T-helper 1 cell treated with Interleukin-12 subunit alpha and Interleukin-12 subunit beta and Interleukin-4 antibody, amounts not matched to agents 30 μg/mL and 1 μg/mL, for 36 hours (primary cell): ENCODE data around the gene FAM210B.
"Not testable (repeated sequence)": the region's sequence is repeated elsewhere in the genome, so short reads cannot be mapped to it uniquely, and the experiment has no call there.

Source experiments
- H3K27ac Mint-ChIP-seq: one replicate; pipeline ENCODE4 v1.8.0; 2021; ENCODE audit warnings: mild to moderate bottlenecking, mixed read lengths
- H3K27me3 Mint-ChIP-seq: one replicate; pipeline ENCODE4 v1.8.0; 2021; ENCODE audit warnings: low read depth, mixed read lengths
- H3K36me3 Mint-ChIP-seq: one replicate; pipeline ENCODE4 v1.8.0; 2021; ENCODE audit warnings: low read depth, mixed read lengths
- H3K4me1 Mint-ChIP-seq: one replicate; pipeline ENCODE4 v1.8.0; 2021; ENCODE audit warnings: low read depth, mixed read lengths
- H3K4me3 Mint-ChIP-seq: one replicate; pipeline ENCODE4 v1.8.0; 2021; ENCODE audit warnings: mild to moderate bottlenecking, moderate library complexity, mixed read lengths
- H3K9me3 Mint-ChIP-seq: one replicate; pipeline ENCODE4 v1.8.0; 2021; ENCODE audit warnings: mixed read lengths

FAM210B gene

DNA sequence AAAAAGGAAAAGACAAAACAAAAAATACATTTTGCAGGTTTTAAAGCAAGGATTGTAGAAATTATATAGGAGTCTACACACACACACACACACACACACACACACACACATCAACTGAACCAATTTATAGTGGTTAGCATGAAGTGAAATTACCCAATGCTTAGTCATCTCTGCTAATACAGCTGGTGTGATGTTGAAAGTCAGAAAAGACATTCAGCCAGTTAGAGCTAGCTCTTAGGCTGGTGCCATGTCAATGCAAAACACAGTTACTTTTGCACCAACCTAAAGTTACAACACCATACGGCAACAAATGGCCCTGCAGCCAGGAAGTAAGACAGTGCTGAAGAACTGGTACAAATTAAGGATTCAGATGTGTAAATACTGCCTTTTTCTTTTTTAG lies 15.2 kb downstream of the FAM210B start:
- Mint-ChIP-seq H3K4me3 (no peak overlapping the region), H3K27ac (peak overlapping the region; percentile 80), H3K9me3 (no peaks in the 10 kb centered on the region), H3K4me1 (peaks cover 35% of the 10 kb centered on the region), H3K36me3 (peaks cover 56% of the 10 kb centered on the region), H3K27me3 (no peaks in the 10 kb centered on the region)

DNA sequence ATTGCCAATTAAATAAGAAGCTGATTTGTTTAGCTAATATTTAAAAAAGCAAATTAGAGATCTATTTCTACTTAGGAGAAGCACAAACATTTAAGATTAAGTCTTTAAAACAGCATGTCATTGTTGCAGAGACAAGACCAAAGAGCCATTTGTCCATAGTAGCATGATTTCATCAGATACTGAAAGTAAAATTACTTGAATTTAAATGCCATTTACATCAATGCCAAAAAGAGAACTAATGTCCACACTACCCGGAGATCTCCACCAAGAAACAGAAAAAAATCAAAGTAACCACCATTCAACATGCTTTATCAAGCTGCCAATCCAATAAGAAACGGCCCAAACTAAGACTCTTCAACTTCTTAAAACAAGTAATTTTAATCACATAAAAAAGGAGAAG lies 17.6 kb downstream of the FAM210B start:
- Mint-ChIP-seq H3K9me3 (no peaks in the 10 kb centered on the region), H3K27ac (peak overlapping the region; percentile 47), H3K27me3 (no peaks in the 10 kb centered on the region), H3K4me1 (peaks cover 47% of the 10 kb centered on the region), H3K4me3 (no peak overlapping the region), H3K36me3 (peaks cover 47% of the 10 kb centered on the region)

DNA sequence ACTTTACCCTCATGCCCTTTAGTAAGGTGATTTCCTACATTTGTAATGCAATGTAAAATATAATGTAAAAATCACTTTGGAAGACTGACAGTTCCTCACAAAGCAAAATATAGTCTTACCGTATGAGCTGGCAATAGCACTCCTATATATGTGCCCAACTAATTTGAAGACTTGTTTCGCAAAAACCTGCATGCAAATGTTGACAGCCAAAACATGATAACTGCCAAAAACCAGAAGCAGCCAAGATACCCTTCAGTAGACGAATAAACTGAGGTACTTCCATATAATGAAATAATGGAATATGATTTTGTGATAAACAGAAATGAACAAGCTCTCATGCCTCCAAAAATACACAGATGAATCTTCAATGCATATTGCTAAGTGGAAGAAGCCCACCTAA lies 19.6 kb downstream of the FAM210B start:
- Mint-ChIP-seq H3K27ac (peak overlapping the region; percentile 9), H3K4me3 (no peak overlapping the region), H3K36me3 (peaks cover 50% of the 10 kb centered on the region), H3K9me3 (no peaks in the 10 kb centered on the region), H3K27me3 (no peaks in the 10 kb centered on the region), H3K4me1 (peaks cover 50% of the 10 kb centered on the region)

DNA sequence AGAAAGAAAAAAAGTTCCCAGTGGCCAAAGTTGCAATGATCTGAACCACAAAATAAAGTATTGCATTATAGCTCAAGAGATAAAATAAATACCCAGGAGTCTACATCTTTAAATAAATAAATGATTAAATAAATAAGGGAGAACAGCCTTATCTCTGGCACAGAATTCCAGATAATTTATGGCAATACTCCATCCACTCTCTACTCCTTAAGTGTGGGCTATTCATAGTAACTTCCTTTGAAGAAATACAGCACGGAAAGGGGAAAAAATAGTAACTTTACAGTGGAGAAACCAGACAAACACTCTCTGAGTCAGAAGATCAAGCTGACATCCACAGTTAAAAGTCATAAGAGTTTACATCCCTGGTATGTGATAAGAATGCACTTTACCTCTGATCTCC lies 21.6 kb downstream of the FAM210B start:
- Mint-ChIP-seq H3K27ac (no peak overlapping the region), H3K4me1 (peaks cover 50% of the 10 kb centered on the region), H3K36me3 (peaks cover 57% of the 10 kb centered on the region), H3K4me3 (no peak overlapping the region), H3K27me3 (no peaks in the 10 kb centered on the region), H3K9me3 (no peaks in the 10 kb centered on the region)

DNA sequence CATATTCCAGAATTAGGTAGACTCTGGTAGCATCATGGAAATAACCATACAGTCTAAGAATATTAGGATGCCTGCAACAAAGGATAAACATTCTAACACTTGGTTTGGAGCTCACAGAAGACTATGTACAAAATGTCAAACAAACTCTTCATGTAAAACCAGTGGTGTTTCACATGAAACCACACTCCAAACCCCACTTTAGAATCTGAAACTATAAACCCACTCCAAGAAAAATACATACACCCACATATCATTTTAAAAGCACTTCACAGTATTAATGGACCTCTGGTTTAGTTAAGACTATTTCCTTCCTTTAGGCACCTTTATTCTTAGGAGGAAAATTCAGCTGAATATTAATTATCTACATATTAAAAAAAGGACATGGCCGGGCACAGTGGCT lies 22.7 kb downstream of the FAM210B start:
- Mint-ChIP-seq H3K36me3 (peaks cover 56% of the 10 kb centered on the region), H3K27ac (no peak overlapping the region), H3K27me3 (no peaks in the 10 kb centered on the region), H3K4me1 (peaks cover 41% of the 10 kb centered on the region), H3K4me3 (no peak overlapping the region), H3K9me3 (no peaks in the 10 kb centered on the region)

DNA sequence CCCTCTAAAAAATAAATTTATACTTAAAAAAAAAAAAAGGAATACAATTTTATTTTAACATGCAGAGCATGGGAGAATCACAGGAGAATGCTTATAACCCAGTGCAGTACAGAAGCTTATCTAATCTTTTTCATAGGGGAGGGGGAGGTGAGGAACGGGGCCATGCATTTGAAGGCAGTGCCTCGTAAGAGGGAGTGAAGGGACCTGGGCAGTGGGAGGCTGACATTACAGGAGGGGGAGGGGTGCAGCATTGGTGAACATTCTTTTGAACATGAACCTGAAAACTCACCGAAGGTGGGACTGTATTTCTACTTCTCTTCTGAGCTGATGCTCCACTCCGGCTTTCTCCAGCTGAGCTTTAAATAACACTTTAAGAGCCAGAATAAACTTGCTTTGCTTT lies 23.9 kb downstream of the FAM210B start:
- no peaks in the 10 kb centered on the region for H3K9me3 Mint-ChIP-seq
- H3K27me3 Mint-ChIP-seq = no peaks in the 10 kb centered on the region
- peaks cover 57% of the 10 kb centered on the region for H3K36me3 Mint-ChIP-seq
- peaks cover 40% of the 10 kb centered on the region for H3K4me1 Mint-ChIP-seq
- peak overlapping the region; percentile 57 for H3K27ac Mint-ChIP-seq
- no peak overlapping the region for H3K4me3 Mint-ChIP-seq

DNA sequence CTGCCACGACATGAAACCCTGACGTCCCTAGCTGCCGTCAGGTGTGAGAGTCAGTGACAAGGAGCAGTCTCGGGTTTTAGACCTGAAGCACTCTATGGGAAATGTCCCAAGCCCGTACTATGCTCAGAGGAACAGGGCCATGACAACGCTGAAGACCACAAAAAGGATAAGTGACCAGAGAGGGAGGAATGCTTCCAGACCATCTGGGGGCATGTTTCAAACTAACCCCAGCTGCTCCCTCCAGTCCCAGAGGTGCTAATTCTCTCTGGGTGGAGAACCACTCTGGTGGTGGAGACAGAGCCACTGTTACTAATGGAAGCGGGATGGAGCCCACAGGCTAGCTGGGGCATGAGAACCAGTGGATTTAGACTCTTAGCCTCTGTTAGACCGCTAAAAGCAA lies 24.6 kb downstream of the FAM210B start:
- H3K27me3 Mint-ChIP-seq = no peaks in the 10 kb centered on the region
- H3K4me3 Mint-ChIP-seq = no peak overlapping the region
- H3K27ac Mint-ChIP-seq = no peak overlapping the region
- no peaks in the 10 kb centered on the region for H3K9me3 Mint-ChIP-seq
- peaks cover 40% of the 10 kb centered on the region for H3K4me1 Mint-ChIP-seq
- H3K36me3 Mint-ChIP-seq = peaks cover 50% of the 10 kb centered on the region

DNA sequence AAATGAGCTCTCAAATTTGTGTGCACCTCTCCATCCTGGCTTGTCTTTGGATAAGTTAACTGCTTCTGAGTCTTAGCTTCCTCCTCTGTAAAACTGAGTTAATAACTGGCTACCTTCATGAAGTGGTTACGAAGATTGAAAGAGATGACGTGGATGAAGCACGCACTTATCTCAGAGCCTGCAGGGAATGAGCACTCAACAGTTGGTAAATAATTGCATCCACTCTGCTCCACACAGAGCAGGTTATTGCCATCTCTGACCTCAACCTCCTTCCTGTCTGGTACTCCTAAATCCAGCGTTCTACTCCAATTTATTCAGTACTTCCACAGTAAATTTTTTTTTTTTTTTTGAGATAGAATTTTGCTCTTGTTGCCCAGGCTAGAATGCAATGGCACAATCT lies 26.4 kb downstream of the FAM210B start:
- H3K4me3 Mint-ChIP-seq = no peak overlapping the region
- no peaks in the 10 kb centered on the region for H3K9me3 Mint-ChIP-seq
- peaks cover 52% of the 10 kb centered on the region for H3K36me3 Mint-ChIP-seq
- peaks cover 44% of the 10 kb centered on the region for H3K4me1 Mint-ChIP-seq
- H3K27ac Mint-ChIP-seq = no peak overlapping the region
- no peaks in the 10 kb centered on the region for H3K27me3 Mint-ChIP-seq

DNA sequence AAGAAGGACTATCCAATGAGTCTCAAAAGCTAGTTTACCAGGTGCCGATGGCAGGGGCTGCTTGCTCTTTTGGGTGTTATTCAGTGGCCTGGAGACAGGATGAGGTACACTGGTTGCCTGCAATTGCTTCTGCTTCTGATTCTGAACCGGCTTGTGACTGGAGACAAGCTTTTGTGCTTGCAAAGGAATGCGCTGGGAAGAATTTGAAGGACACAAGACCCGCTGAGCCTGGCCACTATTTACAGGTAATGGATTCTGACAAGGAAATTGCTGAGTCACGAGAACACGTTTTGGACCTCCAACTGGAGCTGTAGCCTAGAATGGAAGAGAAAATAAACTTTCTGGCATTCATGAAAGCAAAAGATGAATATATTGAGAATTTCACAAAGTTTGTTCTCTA lies 27.4 kb downstream of the FAM210B start:
- Mint-ChIP-seq H3K9me3 (no peaks in the 10 kb centered on the region), H3K27me3 (no peaks in the 10 kb centered on the region), H3K4me1 (peaks cover 44% of the 10 kb centered on the region), H3K4me3 (no peak overlapping the region), H3K36me3 (peaks cover 48% of the 10 kb centered on the region), H3K27ac (no peak overlapping the region)

DNA sequence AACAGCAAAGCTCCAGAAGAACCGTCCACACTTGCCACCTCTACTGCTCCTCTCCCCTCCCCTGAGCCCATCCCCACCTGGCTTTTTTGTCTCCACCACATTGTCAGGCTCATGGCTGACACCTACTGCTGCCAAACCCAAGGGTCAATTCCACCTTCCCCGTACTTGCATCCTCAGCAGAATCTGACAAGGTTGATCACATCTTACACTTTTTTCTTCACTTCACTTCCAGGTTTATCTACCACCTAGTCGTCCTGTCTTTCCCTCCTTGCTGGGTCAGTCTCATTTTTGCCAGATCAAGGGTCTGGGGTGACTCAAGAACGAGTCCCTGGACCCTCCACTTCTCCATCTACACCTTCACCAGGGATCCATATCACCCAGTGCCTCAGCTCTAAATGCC lies 30.1 kb downstream of the FAM210B start:
- Mint-ChIP-seq H3K27ac (no peak overlapping the region), H3K9me3 (no peaks in the 10 kb centered on the region), H3K36me3 (peaks cover 34% of the 10 kb centered on the region), H3K4me1 (peaks cover 39% of the 10 kb centered on the region), H3K4me3 (no peak overlapping the region), H3K27me3 (no peaks in the 10 kb centered on the region)

DNA sequence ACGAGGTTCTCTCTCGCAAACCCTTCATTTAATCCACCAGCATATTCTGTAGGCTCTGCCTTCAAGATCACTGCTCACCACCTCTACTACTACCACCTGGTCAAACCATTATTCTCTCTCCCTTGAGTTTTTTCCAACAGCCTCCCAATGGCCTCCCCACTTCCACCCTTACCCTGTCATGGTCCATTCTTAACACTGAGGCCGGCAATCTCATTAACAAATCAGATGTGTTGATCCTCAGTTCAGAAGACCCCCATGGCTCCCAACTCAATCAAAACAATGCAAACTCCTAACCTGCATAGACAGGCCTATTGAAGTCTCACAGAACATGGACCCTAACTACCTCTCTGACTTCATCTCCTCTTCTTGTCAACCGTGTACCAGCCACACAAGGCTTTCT lies 31.0 kb downstream of the FAM210B start:
- H3K36me3 Mint-ChIP-seq = peaks cover 32% of the 10 kb centered on the region
- H3K4me1 Mint-ChIP-seq = peaks cover 41% of the 10 kb centered on the region

DNA sequence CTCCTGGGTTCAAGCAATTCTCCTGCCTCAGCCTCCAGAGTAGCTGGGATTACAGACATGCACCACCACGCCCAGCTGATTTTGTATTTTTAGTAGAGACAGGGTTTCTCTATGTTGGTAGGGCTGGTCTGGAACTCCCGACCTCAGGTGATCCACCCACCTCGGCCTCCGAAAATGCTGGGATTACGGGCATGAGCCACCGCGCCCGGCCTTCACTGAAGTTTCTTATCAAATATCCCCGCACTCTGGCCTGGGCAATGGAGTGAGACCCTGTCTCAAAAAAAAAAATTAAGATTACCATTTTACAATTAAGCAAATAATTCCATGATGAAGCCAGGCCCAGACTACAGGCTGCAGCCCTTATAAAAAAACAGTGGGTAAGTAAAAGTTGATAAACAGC lies 31.6 kb downstream of the FAM210B start:
- not testable (repeated sequence) for H3K9me3 Mint-ChIP-seq, H3K4me3 Mint-ChIP-seq, H3K27me3 Mint-ChIP-seq
- Mint-ChIP-seq H3K36me3 (peaks cover 30% of the 10 kb centered on the region), H3K27ac (peak overlapping the region; percentile 32), H3K4me1 (peaks cover 39% of the 10 kb centered on the region)

More for the DNA sequence above, 31.0 kb downstream of the FAM210B start:
- Mint-ChIP-seq H3K4me3 (peak overlapping the region; percentile 0), H3K27me3 (no peaks in the 10 kb centered on the region), H3K27ac (peak overlapping the region; percentile 32), H3K9me3 (no peaks in the 10 kb centered on the region)

DNA sequence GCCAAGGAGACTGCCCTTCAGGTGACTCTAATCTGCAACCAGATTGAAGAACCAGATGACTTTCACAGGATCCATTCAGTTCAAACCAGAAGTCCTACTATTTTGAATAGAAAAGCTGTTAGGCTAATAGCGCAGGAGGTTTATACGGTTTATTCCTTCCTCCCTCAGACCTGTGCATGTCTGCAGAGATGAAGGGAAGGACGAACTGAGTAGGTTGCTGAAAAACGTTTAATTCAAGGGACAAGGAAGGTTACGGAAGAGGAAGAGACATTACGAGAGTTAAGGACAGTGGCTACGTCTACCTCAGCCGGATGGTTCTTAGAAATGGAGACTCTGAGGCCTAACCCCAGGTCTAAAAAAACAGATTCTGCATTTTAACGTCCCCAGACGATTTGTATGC lies 32.3 kb downstream of the FAM210B start:
- H3K36me3 Mint-ChIP-seq = peaks cover 30% of the 10 kb centered on the region
- no peaks in the 10 kb centered on the region for H3K9me3 Mint-ChIP-seq
- H3K27ac Mint-ChIP-seq = no peak overlapping the region
- no peaks in the 10 kb centered on the region for H3K27me3 Mint-ChIP-seq
- no peak overlapping the region for H3K4me3 Mint-ChIP-seq
- H3K4me1 Mint-ChIP-seq = peaks cover 39% of the 10 kb centered on the region

DNA sequence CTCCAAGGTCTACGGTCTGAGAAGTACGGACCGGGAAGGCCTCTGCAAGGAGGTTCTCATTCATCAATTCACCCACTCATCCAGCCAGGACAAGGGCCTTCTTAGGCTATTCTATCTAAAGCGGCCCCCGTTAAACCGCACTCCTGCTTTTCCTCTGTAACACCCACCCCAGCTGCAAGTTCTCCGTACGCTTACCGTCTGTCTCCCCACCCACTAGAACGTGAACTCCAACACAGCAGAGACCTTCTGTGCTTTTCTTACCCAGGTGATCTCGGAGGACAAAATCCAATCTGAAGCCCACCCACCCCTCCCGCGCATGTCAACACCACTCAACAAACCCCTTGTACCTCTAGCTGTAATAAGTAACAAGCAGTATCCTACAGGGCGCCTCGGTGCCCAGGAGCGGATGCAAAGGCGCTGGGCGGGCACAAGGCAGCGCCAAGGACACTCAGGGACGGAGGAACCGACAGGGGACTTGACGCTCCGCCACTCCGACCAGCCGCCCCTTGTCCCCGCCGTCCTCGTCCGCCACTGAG lies 32.9 kb downstream of the FAM210B start:
- peaks cover 26% of the 10 kb centered on the region for H3K36me3 Mint-ChIP-seq
- no peaks in the 10 kb centered on the region for H3K9me3 Mint-ChIP-seq
- peaks cover 35% of the 10 kb centered on the region for H3K4me1 Mint-ChIP-seq
- no peak overlapping the region for H3K27ac Mint-ChIP-seq
- no peak overlapping the region for H3K4me3 Mint-ChIP-seq
- no peaks in the 10 kb centered on the region for H3K27me3 Mint-ChIP-seq

DNA sequence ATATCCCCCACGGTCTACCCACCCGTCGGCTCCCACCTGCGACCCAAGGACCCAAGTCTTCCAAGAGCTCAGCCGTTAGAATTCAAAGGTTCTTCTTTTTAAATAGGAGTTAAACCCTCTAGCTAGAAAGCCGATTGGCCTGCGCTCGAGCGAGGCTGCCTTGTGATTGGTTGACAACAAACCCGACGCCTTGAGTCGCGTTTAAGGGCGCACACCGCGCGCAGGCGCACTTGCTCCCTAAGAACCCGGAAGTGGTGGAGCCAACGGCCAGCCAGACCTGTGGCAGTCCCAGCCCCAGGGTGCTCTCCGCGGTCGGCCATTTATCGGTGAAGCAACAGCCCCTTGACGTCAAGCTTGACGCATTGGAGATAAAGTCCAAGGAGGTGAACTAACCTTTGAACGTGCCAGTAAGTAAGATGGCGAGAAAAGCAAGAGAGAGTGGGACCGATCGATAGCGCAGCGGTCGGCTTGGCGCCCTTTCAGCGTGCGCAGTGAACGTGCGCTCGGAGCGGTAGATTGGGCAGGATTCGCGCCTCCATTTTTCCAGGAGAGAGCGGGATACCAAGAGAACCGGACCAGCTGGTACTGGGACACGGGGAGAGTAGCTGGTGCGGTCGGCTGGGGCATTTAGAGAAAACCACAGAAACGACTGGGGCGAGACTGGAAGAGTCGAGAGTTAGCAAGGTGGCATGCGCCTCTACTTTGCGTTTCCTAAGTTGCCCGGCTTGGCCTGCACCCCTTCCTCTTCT lies 33.5 kb downstream of the FAM210B start, which contains the start of the genes AURKA and CSTF1:
AURKA (minus strand) TSS at position 84 of the 749 bp plus-strand sequence. CDS start 4,018 bp downstream, outside the sequence.
CSTF1 (plus strand) TSS at position 514 of the 749 bp plus-strand sequence. CDS start 2,908 bp downstream, outside the sequence.
- no peaks in the 10 kb centered on the region for H3K9me3 Mint-ChIP-seq
- H3K27ac Mint-ChIP-seq = peak within 1 kb of the TSS; percentile 81
- peaks cover 32% of the 10 kb centered on the region for H3K36me3 Mint-ChIP-seq
- peaks cover 38% of the 10 kb centered on the region for H3K4me1 Mint-ChIP-seq
- H3K27me3 Mint-ChIP-seq = no peaks in the 10 kb centered on the region
- no peak within 1 kb of the TSS for H3K4me3 Mint-ChIP-seq
